GM19468 (cell line): Measurements from ENCODE around the gene ARFRP1.

Source experiments
- ATAC-seq: cut with Tn5 transposase; IDR thresholded peaks from one replicate; pipeline ENCODE4 v1.9.1; 2021; ENCODE audit warnings: mild to moderate bottlenecking, moderate library complexity, moderate number of reproducible peaks; ENCODE audit not compliant: unreplicated experiment; ENCODE audit errors: extremely low read depth

The ARFRP1 gene

DNA sequence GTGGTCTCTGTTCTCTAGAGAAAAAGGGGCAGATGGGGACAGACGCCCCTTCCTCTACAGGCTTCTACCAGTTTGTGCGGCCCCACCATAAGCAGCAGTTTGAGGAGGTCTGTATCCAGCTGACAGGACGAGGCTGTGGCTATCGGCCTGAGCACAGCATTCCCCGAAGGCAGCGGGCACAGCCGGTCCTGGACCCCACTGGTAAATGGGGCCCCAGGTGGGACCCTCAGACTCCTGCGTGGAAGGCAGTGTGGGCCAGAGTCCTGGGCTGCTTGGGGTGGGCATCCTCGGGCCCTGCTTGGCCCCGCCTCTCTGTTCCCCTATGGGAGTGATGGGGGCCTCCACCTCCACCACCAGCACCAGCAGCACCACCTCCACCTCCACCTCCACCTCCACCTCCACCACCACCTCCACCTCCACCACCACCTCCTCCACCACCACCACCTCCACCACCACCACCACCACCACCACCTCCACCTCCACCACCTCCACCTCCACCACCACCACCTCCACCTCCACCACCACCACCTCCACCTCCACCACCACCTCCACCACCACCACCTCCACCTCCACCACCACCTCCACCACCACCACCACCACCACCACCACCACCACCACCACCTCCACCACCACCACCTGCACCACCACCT is 14.6 kb downstream of the ARFRP1 start:
- ATAC-seq = no peak

DNA sequence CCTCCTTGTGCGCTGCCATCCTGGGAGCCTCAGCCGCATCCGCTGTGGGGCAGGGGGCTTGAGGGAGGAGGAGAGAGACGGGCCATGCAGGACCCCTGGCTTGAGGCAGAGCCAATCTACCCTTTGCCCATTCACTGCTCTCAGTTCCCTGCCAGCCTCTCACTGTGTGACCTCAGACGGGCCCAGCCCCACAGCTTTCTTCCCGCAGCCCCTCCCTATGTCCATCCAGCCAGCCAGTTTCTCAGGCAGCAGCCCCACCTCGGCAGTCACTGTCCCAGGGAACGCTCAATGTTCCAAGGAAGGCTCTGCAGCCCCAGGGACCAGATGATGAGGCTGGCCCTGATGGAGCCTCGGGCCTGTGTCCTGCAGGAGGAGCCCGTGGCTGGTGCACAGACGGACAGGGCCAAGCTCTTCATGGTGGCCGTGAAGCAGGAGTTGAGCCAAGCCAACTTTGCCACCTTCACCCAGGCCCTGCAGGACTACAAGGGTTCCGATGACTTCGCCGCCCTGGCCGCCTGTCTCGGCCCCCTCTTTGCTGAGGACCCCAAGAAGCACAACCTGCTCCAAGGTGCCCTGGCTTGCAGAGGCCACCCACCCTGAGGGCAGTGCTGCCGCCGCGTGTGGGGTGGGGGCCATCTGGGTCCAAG is 15.2 kb downstream of the ARFRP1 start:
- no peak for ATAC-seq

DNA sequence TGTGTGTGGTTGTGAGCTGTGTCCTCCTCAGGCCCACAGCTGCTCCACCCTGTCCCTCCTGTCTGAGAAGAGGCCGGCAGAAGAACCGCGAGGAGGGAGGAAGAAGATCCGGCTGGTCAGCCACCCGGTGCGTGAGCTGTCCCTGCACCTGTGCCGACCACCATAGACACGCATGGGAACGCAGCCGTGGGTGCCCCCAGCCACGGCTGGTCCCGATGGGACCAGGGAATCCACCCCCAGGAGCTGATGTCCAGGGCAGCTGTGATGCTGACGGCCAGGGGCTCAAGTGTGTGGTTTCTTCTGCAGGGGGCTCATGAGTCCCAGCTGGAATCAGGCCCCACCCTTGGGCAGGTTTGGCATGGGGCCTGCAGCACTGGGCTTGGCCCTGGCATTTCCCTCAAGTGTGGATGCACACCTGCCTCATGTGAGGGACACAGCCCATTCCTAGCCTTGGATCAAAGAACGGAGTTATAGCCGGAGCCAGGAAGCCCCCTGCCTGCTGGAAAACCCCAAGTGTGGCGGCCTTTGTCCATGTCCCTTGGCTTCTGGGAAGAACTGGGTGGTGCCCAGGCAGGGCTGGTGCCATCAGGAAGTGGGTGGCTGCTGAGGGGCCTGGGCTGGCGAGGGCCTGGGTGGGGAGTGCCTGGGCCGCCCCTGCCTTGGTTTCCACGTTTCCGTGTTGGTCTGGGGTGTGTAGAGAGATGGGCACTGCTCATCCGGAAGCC is 15.9 kb downstream of the ARFRP1 start:
- no peak for ATAC-seq

DNA sequence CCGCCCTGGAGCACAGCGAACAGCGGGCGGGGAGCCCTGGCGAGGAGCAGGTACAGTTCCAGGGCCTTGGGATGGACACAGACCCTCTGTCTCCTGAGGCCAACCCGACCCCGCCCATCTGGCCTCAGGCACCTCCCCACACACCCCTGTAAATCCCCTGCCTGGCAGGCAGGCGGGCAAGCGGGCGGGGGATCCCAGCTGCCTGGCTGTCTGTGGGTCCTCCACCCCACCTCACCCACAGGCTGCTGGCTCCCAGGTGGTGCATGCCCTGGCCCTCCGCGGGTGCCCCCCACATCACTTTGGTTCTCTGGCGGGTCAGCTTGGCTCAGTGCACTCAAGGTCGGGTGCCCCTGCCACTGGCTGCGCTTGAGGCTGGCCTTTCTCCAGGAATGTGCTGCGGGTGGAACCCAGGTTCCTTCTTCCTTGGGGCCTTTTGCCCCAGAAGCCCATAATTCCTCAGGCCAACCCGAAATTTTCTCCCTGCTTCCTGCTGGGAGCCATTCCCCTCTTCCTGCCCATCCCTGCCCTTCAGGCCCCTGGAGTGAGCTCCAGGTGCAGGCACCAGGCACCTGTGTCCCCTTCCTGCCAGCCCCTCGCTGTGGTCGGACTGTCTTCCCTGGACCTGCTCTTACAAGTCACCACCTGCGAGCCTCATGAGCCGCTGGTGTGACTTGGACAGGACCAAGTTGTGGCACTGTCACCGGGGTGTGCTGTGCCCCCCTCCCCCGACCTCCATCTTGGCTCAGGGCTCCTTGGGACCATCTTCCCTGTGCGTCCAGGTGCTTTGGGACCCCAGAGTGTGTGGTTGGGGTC is 16.7 kb downstream of the ARFRP1 start:
- no peak for ATAC-seq

DNA sequence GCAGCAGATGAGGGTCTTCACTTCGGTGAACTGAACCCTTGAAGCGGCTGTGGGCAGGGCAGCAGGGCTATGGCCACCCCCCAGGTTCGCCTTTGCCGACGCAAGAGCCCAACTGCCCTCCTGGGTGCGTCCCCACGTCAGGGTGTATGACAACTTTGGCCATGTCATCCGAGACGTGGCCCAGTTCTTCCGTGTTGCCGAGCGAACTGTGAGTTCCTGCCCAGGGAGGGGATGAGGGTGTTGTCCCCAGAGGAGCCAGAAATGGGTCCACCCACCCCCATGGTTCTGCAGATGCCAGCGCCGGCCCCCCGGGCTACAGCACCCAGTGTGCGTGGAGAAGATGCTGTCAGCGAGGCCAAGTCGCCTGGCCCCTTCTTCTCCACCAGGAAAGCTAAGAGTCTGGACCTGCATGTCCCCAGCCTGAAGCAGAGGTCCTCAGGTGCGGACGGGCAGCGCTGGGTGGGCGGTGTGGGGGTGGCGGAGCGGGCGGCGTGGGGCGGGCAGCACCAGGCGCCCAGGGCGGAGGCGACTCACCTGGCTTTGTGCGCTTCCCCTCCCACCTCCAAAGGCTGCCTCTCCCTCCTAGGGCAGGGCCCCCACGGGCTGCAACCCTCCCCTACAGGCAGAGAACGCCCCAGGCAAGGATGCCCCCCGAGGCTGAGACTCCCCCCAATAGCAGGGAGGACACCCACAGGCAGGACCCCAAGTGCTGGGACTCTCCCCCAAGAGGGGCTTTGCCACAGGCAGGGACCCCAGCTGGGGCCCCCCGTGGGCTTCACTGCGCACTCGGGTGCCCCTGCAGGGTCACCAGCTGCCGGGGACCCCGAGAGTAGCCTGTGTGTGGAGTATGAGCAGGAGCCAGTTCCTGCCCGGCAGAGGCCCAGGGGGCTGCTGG is 17.5 kb downstream of the ARFRP1 start:
- no peak for ATAC-seq

DNA sequence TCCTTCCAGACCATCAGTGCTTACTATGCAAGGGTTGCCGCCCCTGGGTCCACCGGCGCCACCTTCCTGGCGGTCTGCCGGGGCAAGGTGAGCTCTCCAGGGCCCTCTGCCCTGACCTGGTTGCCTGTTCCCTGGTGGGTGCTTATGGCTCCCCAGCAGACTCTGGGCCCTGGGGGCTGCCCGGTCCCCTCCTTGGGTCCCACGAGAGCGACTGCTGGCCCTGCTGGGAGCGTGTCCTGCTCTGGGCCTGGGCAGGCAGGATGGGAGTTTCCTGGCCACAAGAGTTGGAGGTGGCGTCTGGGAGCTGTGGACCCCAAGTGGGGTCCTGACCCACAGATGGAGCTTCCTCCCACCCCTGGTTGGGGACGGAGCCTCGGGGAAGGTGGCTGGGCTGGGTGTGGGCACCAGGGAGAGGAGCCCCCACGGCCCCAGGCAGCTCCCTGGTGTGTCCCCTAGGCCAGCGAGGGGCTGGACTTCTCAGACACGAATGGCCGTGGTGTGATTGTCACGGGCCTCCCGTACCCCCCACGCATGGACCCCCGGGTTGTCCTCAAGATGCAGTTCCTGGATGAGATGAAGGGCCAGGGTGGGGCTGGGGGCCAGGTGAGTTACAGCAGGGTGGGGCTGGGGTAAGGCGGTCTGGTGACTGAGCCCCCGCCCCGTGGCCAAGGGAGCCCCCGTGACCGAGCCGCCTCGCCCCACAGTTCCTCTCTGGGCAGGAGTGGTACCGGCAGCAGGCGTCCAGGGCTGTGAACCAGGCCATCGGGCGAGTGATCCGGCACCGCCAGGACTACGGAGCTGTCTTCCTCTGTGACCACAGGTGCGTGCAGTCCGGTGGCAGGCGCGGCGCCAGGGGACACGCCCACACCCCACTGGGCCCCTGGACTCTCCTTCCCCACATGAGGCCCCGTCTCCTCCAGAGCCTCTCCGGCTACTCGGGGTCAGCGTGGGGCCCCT is 18.5 kb downstream of the ARFRP1 start:
- no peak for ATAC-seq

DNA sequence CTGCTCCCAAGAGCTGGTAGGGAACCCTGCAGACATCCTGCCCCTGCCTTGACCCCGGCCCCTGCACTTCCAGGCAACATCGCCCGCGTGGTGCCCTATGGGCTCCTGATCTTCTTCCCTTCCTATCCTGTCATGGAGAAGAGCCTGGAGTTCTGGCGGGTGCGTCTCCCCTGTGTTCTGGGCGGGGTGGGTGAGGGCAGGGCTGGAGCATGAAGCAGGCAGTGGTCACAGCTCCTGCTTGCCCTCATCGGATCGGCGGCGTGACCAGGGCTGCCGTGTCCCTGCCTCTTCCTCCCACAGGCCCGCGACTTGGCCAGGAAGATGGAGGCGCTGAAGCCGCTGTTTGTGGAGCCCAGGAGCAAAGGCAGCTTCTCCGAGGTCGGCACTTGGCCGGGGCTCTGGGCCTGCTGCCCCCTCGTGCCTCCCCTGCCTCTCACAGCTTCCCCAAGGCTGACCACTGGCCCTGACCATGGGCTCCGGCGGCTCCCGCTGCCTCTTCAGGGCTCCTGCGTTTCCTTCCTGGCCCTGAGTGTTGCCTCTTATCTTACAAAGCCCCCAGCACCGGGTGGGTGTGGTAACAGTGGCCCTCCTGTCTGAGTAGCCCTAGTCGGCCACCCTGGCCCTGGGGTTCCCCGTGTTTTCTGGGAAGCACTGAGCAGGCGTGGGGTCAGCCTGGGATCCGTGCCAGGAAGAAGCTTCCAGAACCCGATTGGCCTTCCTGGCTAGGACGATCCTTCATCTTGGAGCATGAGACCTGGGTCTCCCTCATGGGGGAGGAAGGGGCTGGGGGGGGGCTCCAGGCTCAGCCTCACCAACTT is 19.3 kb downstream of the ARFRP1 start:
- ATAC-seq = no peak

DNA sequence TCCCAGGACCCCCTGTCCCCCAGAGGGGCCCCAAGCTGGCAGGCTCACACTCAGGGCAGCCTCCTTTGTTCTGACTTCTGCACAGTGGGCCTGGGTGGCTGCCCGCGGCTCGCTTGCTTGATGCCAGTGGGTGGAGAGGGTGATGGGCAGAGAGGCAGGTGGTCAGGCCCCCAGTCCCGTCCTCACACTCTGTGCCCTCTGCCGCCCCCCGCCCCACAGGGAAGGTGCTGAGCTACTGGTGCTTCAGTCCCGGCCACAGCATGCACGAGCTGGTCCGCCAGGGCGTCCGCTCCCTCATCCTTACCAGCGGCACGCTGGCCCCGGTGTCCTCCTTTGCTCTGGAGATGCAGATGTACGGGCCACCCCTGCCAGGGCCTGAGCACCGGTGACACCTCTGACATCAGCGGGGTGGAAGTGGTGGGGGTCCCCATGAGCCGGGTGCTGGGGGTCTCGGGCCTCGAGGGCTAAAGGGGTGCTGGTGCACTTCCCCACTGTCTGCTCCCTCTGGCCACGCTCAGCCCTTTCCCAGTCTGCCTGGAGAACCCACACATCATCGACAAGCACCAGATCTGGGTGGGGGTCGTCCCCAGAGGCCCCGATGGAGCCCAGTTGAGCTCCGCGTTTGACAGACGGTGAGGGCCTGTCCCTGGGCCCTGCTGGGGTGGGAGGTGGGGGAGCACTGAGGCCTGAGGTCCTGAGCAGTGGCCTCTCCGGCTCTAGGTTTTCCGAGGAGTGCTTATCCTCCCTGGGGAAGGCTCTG is 20.2 kb downstream of the ARFRP1 start:
- no peak for ATAC-seq

DNA sequence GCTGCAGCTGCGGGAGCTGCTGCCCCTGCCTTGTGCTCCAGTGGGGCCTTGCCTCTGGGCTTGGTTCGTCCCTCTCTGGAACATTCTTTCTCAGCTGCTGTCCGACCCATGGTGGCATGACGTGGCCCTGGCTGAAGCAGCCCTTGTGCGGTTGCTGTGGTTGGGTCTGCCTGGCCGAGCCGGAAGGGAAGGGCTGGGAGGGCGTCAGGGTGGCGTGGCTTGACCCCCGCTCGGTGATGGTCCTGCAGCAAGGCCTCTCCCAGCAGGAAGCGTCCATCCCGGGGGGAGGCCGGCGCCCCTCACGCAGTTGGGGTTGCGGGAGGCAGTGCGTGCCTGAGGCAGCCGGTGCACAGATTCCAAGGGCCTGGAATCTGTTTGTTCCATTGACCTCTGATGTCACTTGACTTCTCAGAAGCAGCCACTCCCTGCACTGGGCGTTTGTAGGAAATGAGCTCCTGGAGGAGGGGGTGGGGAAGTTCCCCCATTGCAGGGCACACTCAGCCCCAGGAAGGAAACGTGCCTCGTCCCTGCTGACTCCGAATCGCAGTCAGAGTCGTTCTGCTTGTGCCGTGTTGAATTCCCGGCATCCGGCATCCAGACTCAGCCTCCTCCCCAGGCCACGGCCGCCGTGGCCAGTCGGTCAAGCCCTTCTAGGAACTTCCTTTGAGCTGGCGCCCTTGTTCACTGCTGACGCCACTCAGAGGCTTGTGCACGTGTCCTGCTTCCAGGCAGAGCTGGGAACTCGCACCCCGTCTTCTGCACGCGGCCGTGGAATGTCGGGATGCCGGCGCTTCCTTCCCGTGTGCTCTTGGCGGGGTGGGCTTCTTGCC is 21.1 kb downstream of the ARFRP1 start:
- ATAC-seq = no peak

DNA sequence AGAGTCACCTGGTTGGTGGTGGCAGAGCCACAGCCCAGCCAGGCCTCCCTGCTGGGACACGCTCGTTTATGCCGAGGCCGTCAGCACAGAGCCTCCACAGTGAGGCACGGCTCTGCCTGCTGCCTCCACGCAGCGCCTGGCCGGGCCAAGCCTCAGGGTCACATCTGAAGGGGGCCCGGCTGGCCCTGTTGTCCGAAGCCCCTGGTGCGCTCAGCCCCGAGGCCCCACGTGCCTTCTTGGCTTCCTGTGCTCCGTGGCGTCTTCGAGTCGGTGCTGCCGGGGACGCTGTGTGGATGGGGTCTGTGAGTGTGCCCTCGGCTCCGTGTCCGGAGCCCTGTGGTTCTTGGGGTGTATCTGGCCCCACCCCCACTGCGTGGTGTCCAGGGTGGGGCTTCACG is 21.7 kb downstream of the ARFRP1 start:
- ATAC-seq = no peak

DNA sequence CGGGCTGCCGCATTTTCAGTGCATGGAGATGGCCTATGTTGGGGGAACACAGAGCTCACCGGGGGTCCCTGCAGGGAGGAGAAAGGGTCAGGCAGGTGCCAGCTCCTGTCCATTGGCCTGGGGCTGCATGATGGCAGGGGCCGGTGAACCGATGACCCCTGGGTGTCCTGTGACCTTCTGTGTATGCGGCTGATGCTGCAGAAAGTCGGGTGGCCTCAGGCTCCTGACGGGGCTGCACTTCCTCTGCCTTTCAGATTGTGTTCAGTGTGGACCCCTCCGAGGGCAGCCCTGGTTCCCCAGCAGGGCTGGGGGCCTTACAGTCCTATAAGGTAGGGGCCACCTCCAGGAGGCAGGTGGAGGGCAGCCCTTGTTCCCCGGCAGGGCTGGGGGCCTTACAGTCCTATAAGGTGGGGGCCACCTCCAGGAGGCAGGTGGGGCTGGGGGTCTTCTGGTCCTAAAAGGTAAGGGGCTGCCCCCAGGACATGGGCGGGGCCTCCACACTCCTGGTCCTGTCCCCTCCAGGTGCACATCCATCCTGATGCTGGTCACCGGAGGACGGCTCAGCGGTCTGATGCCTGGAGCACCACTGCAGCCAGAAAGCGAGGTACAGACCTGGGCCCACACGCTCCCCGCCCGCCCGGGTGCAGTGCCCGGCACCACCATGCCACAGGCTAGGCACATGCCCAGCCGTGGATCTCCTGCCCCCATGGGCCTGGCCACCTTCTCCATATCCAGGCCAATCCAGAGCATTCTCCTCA is 22.3 kb downstream of the ARFRP1 start:
- ATAC-seq = no peak

DNA sequence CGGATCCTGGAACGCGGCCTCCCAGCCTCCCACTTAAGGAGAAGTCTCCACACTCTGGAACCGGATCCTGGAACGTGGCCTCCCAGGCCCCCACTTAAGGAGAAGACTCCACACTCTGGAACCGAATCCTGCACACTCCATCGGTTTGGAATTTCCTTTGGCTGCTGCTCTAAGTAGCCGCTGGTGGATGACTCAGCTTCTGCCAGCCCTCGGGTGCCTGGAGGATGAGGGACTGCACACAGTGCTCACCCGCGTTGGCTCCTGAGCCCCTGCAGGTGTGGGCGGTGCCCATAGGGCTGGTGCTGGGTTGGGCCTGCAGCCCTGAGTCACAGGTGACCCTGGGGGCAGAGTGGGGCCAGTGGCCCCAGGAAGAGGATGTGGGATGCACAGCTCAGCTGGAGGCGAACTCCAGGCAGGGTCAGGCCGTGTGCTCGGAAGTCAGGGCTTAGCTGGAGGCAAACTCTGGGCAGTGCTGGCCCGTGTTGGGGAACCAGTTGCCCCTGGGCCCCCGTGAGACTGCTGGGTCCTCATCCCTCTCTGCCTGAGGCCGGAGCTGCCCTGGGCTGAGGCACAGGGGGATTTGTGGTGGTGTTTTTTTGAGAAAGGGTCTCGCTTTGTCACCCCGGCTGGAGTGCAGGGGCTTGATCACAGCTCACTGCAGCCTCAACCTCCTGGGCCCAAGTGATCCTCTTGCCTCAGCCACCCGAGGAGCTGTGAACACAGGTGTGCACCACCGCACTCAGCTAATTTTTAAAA is 25.2 kb downstream of the ARFRP1 start:
- no peak for ATAC-seq

DNA sequence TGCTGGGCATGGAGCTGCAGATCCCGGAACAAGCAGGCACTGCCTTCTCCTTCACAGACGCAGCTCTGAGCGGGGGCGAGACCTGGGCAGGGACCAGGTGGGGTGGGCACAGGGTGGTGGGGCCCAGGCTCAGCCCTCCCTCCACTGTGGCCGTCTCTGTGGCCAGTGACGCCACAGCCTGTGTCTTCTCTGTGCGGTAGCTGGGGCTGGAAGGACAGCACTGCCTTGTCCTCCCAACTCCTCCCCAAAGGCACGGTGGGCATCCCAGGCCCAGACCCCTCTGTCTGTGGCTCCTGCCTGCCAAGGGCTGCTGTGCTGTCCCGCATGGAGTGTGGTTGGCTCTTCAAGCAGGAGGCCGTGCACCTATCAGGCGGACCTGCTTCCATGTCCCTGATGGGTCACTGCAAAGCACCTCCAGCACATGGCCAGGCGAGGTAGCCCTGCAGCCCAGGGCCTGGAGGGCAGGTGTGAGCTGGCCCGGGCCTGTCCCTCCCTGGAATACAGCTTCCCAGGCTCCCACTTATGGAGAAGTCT is 26.1 kb downstream of the ARFRP1 start:
- ATAC-seq = no peak

DNA sequence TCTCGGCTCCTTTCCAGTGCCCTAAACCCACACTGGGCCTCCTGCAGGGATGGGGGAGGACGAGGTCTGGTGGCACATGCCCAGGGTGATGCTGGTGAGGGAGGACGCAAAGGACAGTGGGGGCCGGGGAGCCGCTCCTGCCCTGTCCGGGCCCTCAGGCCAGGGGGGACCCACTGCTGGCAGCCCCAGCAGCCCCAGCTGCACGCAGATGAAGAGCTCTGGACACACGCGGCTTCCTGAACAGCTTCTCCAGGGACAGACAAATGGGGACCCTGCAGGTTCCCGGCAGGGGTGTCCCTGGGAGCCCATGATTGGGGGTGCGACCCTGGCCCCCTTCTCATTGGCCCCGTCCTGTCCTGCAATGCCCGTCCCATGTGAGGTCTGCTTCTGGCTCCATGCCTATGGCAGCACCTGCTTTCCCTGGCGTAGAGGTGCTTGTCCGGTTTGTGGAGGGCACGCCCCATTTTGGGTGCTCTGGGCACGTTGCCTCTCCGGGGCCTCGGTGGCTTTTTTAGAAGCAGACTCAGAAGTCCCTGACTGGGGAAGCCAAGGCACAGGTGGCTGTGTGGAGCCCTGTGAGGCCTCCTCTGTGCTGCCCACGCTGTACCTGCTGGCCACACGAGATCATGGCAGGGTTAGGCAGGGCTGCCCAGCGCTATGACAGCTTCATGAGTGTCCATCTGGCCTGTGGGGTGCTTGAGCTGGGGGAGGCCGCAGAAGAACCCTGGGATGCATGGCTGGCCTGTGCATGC is 26.7 kb downstream of the ARFRP1 start:
- ATAC-seq = no peak
